AML-193 (cell line): ENCODE data around the gene TMEM8B.

Experiments used
- DNase-seq, 2 experiments: peaks; one replicate each; lab custom pipeline; 2025; lab: John Stamatoyannopoulos, UW

Gene TMEM8B

GRCh38 chr9:35829084-35829763, at the start of gene TMEM8B:
TMEM8B (plus strand) TSS chr9:35829228; CDS start chr9:35829448, 220 bp downstream.
- DNase-seq: peak; percentile 27 to 53

GRCh38 chr9:35781066-35781465, 48.0 kb upstream of the TMEM8B start:
- DNase-seq: no peak

DNA sequence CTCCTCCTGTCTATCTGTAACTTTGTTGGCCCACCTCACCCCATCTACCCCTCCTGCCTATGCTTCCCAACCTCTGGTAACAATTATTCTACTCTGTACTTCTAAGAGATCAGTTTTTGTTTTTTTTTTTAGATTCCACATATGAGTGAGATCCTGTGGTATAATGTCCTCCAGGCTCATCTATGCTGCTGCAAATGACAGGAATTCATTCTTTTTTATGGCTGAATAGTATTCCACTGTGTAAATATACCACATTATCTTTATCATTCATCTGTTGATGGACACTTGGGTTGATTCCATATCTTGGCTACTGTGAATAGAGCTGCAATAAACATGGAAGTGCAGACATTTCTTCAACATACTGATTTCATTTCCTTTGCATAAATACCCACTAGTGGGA, 45.6 kb upstream of the TMEM8B start:
- no peak for DNase-seq

GRCh38 chr9:35789541-35789940, 39.5 kb upstream of the TMEM8B start:
- no peak for DNase-seq

DNA sequence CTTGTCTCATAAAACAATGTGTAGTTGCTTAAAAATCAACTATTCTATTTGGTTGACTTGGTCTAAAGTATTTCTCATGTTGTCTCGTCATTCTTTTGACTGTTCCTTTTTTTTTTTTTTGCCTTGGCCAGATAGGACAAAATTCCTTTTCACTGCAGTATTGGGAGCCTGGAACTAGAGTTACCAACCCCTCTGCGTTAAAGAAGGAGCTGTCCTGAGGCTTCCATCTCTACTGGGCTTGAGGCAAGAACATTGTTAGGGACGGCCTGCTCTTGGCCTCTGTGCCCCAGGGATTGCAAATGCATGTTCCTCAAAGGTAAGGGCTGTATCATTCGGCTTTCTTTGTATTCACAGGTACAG, 39.0 kb upstream of the TMEM8B start:
- DNase-seq: no peak

- peak; percentile 29 to 64 for DNase-seq
Measured at GRCh38 chr9:35790385-35791296, 38.4 kb upstream of the TMEM8B start.

- no peak for DNase-seq
Measured at GRCh38 chr9:35791297-35791921, 37.6 kb upstream of the TMEM8B start, which contains the start of gene NPR2. NPR2 (plus strand) TSS chr9:35791591; CDS start chr9:35792409, 818 bp downstream.

DNA sequence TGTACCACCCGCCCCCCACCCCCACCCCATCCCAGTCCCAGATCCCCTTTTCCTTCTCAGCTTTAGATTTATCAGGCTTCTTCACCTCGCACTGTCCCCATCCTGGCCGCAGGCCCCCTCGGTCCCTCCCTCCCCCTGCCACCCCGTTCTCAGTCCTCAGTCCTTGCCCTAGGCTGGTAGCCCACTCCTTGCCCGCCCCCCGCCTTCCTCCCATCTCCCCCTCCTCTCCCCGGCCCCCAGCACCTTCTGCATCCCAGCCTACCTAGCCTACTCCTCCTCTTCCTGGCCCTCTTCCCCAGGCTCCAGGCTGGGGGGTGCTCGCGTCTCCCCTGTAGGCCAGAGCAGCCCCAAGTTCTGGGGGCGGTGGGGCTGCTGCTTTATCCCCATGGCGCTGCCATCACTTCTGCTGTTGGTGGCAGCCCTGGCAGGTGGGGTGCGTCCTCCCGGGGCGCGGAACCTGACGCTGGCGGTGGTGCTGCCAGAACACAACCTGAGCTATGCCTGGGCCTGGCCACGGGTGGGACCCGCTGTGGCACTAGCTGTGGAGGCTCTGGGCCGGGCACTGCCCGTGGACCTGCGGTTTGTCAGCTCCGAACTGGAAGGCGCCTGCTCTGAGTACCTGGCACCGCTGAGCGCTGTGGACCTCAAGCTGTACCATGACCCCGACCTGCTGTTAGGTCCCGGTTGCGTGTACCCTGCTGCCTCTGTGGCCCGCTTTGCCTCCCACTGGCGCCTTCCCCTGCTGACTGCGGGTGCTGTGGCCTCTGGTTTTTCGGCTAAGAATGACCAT, 36.8 kb upstream of the TMEM8B start:
- DNase-seq: no peak

DNA sequence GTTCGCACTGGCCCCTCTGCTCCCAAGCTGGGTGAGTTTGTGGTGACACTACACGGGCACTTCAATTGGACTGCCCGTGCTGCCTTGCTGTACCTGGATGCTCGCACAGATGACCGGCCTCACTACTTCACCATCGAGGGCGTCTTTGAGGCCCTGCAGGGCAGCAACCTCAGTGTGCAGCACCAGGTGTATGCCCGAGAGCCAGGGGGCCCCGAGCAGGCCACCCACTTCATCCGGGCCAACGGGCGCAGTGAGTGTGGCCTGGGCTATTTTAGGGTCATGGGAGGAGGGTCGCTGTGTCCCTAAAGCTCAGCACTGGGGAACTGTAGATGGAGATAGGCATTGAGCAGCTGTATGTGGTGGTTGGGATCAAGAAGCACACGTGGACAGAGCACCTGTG, 36.2 kb upstream of the TMEM8B start:
- DNase-seq: no peak

GRCh38 chr9:35793461-35793860, 35.6 kb upstream of the TMEM8B start:
- DNase-seq: no peak

GRCh38 chr9:35795695-35796094, 33.3 kb upstream of the TMEM8B start:
- DNase-seq: no peak

- DNase-seq: no peak
Measured at GRCh38 chr9:35797311-35798109, 31.5 kb upstream of the TMEM8B start.

DNA sequence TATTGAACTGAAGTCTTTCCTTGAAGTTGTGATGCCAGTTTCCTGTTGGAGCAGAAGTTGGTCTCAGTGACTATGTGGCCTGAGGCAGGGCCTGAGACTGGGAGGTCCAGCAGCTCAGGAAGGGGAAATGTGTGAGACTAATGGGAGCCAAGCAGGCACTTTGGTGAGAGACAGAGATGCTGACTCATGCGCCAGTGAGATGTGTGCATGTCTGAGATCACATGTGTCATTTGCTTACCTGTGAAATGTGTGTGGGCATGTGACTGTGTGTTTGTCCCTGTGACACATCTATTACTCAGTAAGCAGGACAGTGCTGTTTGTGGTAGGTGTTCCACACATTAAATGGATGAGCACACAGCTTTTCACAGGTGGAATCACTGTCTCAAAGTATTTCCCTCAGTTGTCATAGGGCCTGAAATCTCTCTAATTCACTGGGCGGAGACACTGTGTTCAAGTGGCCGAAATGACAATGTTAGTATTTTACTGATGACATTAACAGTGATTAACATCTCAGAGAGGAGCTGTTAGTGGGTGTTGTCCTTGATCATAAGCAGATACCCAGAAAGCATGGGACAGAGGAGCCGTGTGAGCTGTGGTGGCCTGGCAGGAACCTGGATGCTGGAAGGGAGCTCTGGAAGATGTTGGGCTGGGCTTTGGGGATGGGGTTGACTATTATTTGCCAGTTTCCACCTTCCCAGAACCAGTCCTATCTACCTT, 30.2 kb upstream of the TMEM8B start:
- DNase-seq: no peak

DNA sequence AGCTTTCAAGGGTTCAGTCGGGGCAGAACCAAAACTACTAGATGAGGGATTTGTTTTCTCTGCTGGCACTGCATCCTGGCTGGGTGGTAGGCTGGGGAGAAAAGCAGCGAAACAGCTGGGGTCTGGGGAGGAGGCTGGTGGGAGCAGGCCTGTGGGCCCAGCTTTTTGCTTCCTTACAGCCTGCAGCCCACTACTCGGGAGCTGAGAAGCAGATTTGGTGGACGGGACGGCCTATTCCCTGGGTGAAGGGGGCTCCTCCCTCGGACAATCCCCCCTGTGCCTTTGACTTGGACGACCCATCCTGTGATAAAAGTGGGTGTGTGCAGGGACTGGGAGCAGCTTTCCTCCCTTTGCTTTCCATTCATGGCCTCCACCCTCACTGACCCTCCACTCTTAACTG, 28.5 kb upstream of the TMEM8B start:
- no peak for DNase-seq

- no peak for DNase-seq
Measured at GRCh38 chr9:35801328-35802128, 27.5 kb upstream of the TMEM8B start.

DNA sequence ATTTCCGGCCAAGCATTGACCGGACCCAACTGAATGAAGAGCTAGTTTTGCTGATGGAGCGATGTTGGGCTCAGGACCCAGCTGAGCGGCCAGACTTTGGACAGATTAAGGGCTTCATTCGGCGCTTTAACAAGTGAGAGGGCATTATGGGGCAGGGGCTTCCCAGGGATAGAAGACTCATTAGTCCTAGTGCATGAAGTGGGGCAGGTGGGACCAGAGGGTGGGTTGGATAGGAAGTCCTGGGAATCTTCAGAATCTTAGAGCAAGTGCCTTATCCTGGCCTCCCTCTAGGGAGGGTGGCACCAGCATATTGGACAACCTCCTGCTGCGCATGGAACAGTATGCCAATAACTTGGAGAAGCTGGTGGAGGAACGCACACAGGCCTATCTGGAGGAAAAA, 22.9 kb upstream of the TMEM8B start:
- DNase-seq: no peak

GRCh38 chr9:35808433-35808832, 20.6 kb upstream of the TMEM8B start:
- no peak for DNase-seq

- DNase-seq: no peak
Measured at GRCh38 chr9:35810122-35810521, 18.9 kb upstream of the TMEM8B start.

DNA sequence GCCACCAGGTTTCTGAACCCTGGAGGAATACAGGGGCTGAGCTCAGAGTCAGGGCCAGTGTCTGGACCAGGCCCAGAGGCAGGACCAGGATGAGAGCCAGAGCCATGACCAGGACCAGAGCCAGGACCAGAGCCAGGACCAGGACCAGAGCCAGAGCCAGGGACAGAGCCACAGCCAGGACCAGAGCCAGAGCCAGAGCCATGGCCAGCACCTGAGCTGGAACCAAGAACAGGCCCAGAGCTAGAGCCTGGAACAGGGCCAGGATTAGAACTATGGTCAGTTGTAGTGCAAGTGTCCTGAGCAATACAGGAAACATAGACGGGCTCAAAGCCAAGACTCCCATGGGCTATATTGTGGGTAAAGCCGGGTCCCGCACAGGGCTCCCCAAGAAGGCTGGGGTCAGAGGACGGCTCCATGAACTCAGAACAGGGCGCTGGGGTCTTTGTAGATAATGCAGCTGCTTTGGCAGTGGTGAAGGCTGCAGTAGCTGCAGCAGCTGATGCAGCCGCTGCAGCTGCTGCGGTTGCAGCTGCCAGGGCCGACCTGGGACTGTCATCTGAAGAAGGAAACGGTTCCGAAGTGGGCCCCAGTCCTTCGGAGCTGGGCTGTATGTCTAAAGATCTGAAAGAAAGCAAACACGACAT, 17.5 kb upstream of the TMEM8B start:
- DNase-seq: no peak
